Diencephalon (tissue), 1 donor: Measurements from ENCODE around the gene AMT. TPM values are rescaled to one million over a fixed set of nuclear protein-coding genes. Genes with fewer than 3 reads are reported as not detected.

Source experiments
- small RNA-seq: library from RNA; depleted of rRNA; stranded (forward); fragments of <200 nt; gene quantifications from one replicate; pipeline ENCODE3, GENCODE V24; 2014
- total RNA-seq: library from RNA; depleted of rRNA; stranded (reverse); fragments of >200 nt; gene quantifications from one replicate; pipeline ENCODE4 v1.2.3, GENCODE V29; 2014

The AMT gene, protein sequence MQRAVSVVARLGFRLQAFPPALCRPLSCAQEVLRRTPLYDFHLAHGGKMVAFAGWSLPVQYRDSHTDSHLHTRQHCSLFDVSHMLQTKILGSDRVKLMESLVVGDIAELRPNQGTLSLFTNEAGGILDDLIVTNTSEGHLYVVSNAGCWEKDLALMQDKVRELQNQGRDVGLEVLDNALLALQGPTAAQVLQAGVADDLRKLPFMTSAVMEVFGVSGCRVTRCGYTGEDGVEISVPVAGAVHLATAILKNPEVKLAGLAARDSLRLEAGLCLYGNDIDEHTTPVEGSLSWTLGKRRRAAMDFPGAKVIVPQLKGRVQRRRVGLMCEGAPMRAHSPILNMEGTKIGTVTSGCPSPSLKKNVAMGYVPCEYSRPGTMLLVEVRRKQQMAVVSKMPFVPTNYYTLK
- total RNA-seq, result 3.9 TPM

DNA sequence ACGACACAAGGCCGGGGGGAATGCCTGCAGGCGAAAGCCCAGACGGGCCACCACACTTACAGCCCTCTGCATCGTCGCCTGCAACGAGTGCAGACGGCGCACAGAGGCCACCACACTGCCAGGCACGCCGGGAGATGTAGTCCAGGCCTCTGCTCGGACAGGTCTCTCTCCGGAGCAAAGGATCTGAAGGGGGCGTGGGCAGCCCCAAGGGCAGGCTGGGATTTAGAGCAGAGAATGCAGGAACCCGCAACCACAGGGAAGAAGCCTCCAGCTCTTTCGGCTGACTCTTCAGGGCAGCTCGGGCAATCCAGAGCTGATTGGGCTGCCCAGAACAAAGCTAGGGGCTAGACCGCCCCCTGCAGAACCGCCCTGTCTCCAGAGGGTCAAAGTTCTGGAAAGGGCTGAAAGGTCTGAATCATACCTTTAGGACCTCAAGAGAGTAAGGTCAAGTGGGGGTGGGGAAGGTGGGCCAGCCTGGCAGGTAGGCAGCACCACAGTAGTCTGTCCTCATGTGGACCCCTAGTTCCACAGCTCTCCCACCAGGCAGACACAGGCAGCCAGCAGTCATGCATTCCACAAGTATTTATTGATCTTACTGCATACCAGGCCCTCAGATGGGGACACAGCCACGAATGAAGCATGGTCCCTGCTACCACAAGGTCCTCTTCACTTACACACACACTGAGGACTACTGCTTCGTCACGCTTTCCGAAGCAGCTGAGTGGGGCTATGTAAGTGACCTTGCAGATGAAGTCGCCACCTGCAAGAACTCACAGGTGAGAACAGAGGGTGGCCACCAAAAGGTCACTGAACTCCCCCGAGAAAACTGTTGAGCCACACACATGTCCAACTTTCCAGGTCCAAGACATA, at the start of gene AMT:
AMT (minus strand) TSS at position 95 of the 870 bp plus-strand sequence; CDS start at position 72, 23 bp downstream.

DNA sequence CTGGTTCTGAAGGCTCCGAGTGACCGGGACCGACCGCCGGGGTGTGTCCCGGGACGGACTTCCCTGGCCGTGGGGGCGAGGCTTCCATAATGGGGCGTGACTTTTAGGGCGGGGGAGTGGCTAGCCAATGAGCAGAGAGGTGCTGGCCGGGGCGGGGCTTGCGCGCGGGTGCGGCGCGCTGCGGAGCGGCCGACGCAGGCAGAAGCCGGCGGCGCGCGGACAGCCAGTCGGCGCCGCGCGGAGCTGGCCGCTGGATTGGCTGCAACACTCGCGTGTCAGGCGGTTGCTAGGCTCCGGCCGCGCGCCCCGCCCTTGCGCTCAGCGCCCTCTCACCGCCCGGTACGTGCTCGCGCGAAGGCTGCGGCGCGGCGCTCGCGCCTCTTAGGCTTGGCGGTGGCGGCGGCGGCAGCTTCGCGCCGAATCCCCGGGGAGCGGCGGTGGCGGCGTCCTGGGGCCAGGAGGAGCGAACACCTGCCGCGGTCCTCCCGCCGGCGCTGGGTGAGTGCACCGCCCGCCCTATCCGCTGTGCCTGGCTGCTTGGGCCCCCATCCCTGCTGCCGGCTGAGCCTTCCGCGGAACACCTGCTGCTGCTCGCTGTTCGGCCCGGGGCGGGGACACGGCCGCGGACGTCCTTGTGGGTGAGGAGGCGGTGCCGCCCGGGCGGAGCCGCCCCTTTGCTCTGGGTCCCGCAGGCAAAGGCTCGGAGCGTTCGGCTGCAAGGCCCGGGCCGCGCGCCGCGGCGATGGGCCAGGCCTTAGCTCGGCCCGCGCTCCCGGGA, 47.9 kb upstream of the AMT start, which contains the start of gene DAG1:
DAG1 (plus strand) TSS at position 332 of the 778 bp plus-strand sequence. CDS start 40,268 bp downstream, outside the sequence.

DNA sequence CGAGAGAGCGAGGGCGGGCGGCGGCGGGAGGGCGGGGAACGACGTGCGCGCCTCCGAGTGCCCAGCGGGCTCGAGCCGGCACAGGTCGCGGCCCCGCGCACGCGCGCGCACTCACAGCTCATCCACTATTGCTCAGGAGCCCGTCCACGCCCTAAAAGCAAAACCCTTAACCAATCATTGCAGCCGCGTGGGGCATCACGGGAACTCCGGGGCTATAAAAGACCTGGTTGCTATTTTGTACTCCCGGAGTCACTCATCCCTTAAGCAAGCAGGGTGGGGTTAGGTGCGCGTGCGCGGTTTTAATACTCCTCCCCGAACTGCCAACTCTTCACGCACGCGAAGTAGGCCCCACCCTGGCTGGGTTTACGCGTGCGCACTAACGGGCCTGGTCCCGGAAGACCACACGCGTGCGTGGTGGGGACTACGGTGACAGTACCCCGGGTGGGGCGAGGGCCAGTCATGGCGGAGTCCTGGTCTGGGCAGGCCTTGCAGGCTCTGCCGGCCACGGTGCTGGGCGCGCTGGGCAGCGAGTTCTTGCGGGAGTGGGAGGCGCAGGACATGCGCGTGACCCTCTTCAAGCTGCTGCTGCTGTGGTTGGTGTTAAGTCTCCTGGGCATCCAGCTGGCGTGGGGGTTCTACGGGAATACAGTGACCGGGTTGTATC, 10.2 kb downstream of the AMT start, which contains the start of the genes RHOA and TCTA:
RHOA (minus strand) TSS at position 9 of the 664 bp plus-strand sequence. CDS start 36,387 bp downstream, outside the sequence.
TCTA (plus strand) TSS at position 456 of the 664 bp plus-strand sequence; CDS start at position 460, 4 bp downstream.

Small RNA genes lying within 50 kb of the gene (small RNA-seq; reads per million reads assigned to genes)
- not detected for gene RNA5SP130

Other genes starting within 250 kb of the AMT start
- gene C3orf62, start 145.2 kb downstream of the AMT start, total RNA-seq, result 6.7 TPM
- 29.5 TPM for gene USP4, start 82.4 kb downstream of the AMT start, total RNA-seq
- gene GPX1, start 64.1 kb downstream of the AMT start, total RNA-seq, result 79.1 TPM
- gene RHOA, start 10.5 kb downstream of the AMT start, total RNA-seq, result 200 TPM
- 18.0 TPM for gene TCTA, start 10.1 kb downstream of the AMT start, total RNA-seq
- gene NICN1, start 6.9 kb upstream of the AMT start, total RNA-seq, result 18.5 TPM
- gene DAG1, start 47.8 kb upstream of the AMT start, total RNA-seq, result 33.4 TPM
- gene BSN, start 132.0 kb upstream of the AMT start, total RNA-seq, result 11.5 TPM